AG04450 (cell line): ENCODE measurements around the gene FANCC. TPM values are rescaled to one million over a fixed set of nuclear protein-coding genes. Genes with fewer than 3 reads are reported as not detected.

ENCODE experiments used
- CTCF ChIA-PET: fragments of 300-600, 350-600 bp; formaldehyde crosslinking; extraction: SDS; loops from one replicate; lab custom pipeline; 2022; ENCODE audit warnings: antibody characterized with exemption, inconsistent platforms; lab: Charles Lee
- POLR2A ChIA-PET: fragments of 350-600 bp; formaldehyde crosslinking; extraction: SDS; loops from one replicate; lab custom pipeline; 2021; ENCODE audit warnings: antibody characterized with exemption, inconsistent platforms; lab: Yijun Ruan, JAX
- DNase-seq: peaks from one replicate; pipeline ENCODE4 v3.0.0-alpha.2; 2011; ENCODE audit warnings: low read depth, low spot score
- H3K27ac ChIP-seq: one replicate; pipeline ENCODE4 v1.5.1; 2012; ENCODE audit warnings: low read depth, low read length, control low read depth
- H3K27me3 ChIP-seq: one replicate; pipeline ENCODE4 v1.6.0; 2012; ENCODE audit warnings: low read length; ENCODE audit not compliant: control insufficient read depth, insufficient read depth
- H3K4me3 ChIP-seq: 2 replicates; pipeline ENCODE4 v1.5.1; 2011; ENCODE audit warnings: mild to moderate bottlenecking, low read depth, low read length, control low read depth
- H3K9me3 ChIP-seq: 2 replicates; pipeline ENCODE4 v1.5.1; 2012; ENCODE audit warnings: low read length; ENCODE audit not compliant: control insufficient read depth, insufficient read depth
- polyA plus RNA-seq: library from polyadenylated mRNA; depleted of rRNA; stranded (reverse); fragments of >200 nt; gene quantifications from 2 replicates; pipeline ENCODE4 v1.2.3, GENCODE V29; 2011
- TF ChIP-seq, protein P1 (sequence below): IDR thresholded peaks from 2 replicates; pipeline ENCODE4 v1.5.1; 2011; ENCODE audit warnings: low read depth, low read length, control low read depth, inconsistent platforms

Gene FANCC
- polyA plus RNA-seq, 1 experiment: 10.8 TPM

- TF ChIP-seq, protein P1, sequence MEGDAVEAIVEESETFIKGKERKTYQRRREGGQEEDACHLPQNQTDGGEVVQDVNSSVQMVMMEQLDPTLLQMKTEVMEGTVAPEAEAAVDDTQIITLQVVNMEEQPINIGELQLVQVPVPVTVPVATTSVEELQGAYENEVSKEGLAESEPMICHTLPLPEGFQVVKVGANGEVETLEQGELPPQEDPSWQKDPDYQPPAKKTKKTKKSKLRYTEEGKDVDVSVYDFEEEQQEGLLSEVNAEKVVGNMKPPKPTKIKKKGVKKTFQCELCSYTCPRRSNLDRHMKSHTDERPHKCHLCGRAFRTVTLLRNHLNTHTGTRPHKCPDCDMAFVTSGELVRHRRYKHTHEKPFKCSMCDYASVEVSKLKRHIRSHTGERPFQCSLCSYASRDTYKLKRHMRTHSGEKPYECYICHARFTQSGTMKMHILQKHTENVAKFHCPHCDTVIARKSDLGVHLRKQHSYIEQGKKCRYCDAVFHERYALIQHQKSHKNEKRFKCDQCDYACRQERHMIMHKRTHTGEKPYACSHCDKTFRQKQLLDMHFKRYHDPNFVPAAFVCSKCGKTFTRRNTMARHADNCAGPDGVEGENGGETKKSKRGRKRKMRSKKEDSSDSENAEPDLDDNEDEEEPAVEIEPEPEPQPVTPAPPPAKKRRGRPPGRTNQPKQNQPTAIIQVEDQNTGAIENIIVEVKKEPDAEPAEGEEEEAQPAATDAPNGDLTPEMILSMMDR: no peak
- ChIA-PET POLR2A (no interaction called here), CTCF (interaction anchor here (0.9 to 1.8 kb wide), 3 partner anchors 9 to 406 kb away, joined by 3 to 6 read pairs (median 6); no protein-coding TSS in a partner anchor)
- no peak for DNase-seq
- H3K27ac ChIP-seq: no peak overlapping the region
- no peaks in the 10 kb centered on the region; the same call in 1 of the 2 replicates for H3K9me3 ChIP-seq
- no peaks in the 10 kb centered on the region for H3K27me3 ChIP-seq
- H3K4me3 ChIP-seq: no peak overlapping the region
Observed at GRCh38 chr9:95086564-95086955, 230.9 kb downstream of the FANCC start.

DNA sequence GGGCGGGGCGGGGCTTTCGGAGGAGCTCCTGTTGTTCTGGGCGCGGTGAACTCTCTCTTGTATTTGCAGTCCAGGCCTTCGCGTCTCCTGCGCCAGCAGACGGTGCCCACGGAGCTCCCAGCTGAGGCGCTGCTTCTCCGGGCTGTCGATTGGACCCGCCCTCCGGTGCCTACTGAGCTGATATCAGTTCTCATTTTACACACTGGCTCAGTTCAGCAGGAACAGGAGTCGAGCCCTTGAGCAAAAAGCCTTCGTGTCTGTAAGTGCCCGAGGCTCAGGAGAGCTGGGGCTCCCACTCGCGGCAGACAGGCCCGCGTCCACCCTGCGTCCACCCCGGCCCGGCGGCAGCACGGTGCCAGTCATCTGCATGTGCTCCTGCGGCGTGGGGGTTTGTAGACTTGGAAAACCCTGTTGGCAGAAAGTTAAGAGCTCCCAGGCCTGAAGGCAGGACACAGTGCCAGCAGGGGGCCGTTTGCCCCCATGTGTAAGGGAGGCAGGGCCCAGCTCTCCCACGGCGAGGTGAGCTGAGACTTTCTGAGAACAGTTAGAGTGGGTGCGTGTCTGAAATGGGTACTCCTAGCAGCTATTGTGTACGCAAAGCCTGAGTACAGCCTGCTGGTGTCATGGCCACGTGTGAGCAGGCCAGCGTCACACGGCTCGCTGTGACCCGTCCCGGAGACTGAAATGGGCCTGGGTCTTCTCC lies 231.5 kb downstream of the FANCC start:
- no peak overlapping the region for H3K4me3 ChIP-seq
- ChIA-PET POLR2A (interaction anchor here (0.6 kb wide), 1 partner anchor 70 kb away, joined by 5 read pairs; no protein-coding TSS in a partner anchor), CTCF (interaction anchor here (1.5 to 1.8 kb wide), 3 partner anchors 10 to 405 kb away, joined by 3 to 6 read pairs (median 6); no protein-coding TSS in a partner anchor)
- TF ChIP-seq, protein P1: no peak
- no peaks in the 10 kb centered on the region for H3K27me3 ChIP-seq
- no peak overlapping the region for H3K27ac ChIP-seq
- H3K9me3 ChIP-seq: no peaks in the 10 kb centered on the region; the same call in 1 of the 2 replicates
- no peak for DNase-seq

DNA sequence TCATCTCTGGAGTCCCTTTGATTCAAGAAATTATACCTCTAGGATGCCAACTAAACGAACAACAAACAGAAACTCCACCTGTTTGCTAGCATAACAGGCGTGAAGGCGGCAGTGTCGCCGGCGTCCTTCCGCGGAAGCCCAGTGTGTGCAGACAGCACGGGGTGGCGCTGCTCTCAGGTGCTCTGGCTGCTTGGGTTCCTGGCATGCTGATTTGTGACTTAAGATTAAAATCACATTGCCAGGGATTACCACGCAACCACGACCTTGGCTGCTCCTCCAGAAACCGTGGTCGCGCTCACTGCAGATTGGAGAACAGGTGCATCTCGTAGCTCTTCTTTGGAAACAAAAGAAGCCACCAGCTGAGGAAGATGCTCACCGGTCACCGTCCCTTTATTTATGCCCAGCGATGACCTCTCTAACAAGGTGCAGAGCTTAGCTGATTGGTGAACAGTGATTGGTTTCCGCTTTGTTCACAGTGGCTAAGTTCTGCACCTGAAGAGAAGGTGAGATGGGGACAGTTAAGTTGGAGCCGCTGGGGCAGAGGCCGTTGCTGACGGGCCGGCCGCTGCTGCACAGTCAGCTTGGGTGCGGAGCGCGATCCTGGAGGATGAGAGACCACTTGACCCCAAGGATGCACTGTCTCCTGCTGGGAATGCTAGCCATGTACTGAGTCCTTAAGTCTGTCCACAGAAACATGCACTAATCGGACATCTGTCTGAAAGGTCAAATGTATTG lies 232.3 kb downstream of the FANCC start:
- TF ChIP-seq, protein P1: no peak
- POLR2A ChIA-PET: interaction anchor here (0.6 kb wide), 1 partner anchor 69 kb away, joined by 5 read pairs; no protein-coding TSS in a partner anchor
- Histone ChIP-seq H3K9me3 (no peaks in the 10 kb centered on the region; the same call in 1 of the 2 replicates), H3K27ac (no peak overlapping the region), H3K27me3 (no peaks in the 10 kb centered on the region), H3K4me3 (no peak overlapping the region)
- DNase-seq: no peak
- CTCF ChIA-PET: interaction anchor here (1.5 to 1.8 kb wide), 2 partner anchors 47 to 404 kb away, joined by 3 to 6 read pairs; no protein-coding TSS in a partner anchor

DNA sequence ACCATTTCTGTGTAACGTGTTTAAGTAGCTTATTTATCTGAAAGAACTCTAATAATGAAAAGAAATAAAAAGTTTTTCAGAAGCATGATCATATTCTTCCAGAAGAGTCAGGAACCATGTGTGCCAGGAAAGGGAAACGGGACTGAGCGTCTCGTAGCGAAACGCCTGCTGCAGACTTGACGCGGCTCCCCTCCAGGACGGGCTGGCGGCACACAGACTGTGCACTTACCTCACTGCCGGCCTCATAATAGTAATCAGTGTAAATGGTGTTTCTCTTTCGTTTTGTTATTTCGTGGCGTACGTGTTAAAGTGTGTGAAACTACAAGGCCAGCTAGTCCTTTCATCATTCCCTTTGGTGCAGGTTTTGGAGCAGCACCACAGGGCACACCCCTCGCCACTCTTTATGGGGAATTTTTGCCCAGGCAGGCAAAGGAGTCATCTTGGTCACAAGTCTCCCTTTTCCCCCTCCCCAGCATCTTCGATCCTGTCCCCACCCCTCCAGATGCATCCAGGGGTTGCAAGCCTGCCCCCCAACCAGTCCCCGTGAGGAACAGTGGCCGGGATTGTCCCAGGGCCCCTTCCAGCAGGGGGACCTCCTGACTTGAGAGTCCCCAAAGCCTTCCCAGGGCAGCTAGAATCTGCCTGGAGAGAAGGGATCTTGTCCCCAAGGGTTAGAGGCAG lies 233.1 kb downstream of the FANCC start:
- no peaks in the 10 kb centered on the region; the same call in 1 of the 2 replicates for H3K9me3 ChIP-seq
- POLR2A ChIA-PET: no interaction called here
- CTCF ChIA-PET: interaction anchor here (1.1 kb wide), 1 partner anchor 44 kb away, joined by 3 read pairs; no protein-coding TSS in a partner anchor
- DNase-seq: no peak
- H3K27ac ChIP-seq: no peak overlapping the region
- no peak overlapping the region for H3K4me3 ChIP-seq
- TF ChIP-seq, protein P1: no peak
- no peaks in the 10 kb centered on the region for H3K27me3 ChIP-seq
